SU-DHL-6 (cell line): ENCODE data around the gene CFAP210.

Source experiments
- EZH2phosphoT487 ChIP-seq: fragments of 200-600 bp; sonication (generic), shearing (Covaris generic); conservative IDR thresholded peaks from 2 replicates; pipeline ENCODE4 v1.6.1; 2018; ENCODE audit warnings: mild to moderate bottlenecking, antibody characterized with exemption, low read length, moderate library complexity, mixed read lengths
- TF ChIP-seq, protein P1 (sequence below): fragments of 200-600 bp; sonication (generic); IDR thresholded peaks from one replicate; pipeline ENCODE4 v1.5.1; 2017; ENCODE audit warnings: antibody characterized with exemption, mild to moderate bottlenecking, low read length, moderate library complexity; ENCODE audit not compliant: insufficient read depth, poor library complexity, severe bottlenecking

DNA sequence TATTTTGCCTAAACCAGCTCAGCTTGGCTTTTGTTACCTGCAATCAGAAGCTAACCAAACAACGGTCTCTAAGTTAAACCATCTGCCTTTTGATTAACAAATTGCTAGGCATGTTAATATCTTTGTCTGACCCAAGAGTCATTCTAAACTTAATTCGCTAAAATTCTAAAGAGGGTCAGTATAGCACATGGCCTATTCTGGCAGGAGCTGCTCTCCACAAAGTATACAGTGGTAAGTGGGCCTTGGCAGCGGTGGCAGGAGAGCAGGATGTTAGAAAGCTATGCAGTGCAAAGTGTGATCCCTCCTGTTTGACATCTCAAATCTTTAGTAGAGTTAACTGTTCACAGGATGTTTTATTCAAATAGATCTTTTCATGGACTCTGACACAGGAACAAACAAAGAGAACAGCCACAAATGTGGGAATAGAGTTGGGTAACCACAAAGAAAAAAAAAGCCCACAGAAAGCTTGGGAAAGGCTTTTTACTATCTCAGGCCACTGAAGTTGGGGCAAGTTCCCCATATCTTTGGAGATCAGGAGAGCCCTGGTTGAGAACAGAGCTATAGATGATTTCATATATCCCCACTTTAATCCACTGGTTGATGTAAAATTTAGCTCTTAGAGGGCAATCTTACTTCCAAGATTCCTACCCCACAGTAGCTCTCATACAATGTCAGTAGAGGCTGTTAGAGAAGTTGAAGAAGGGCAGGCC lies 10.6 kb downstream of the CFAP210 start:
- TF ChIP-seq EZH2phosphoT487 = no peak
- TF ChIP-seq, protein P1, sequence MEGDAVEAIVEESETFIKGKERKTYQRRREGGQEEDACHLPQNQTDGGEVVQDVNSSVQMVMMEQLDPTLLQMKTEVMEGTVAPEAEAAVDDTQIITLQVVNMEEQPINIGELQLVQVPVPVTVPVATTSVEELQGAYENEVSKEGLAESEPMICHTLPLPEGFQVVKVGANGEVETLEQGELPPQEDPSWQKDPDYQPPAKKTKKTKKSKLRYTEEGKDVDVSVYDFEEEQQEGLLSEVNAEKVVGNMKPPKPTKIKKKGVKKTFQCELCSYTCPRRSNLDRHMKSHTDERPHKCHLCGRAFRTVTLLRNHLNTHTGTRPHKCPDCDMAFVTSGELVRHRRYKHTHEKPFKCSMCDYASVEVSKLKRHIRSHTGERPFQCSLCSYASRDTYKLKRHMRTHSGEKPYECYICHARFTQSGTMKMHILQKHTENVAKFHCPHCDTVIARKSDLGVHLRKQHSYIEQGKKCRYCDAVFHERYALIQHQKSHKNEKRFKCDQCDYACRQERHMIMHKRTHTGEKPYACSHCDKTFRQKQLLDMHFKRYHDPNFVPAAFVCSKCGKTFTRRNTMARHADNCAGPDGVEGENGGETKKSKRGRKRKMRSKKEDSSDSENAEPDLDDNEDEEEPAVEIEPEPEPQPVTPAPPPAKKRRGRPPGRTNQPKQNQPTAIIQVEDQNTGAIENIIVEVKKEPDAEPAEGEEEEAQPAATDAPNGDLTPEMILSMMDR = no peak
